Mammary epithelial cell (primary cell): ENCODE data around the gene PCDHGC4.

Source experiments
- EZH2 ChIP-seq: IDR thresholded peaks from 2 replicates; pipeline ENCODE4 v1.6.1; 2012; ENCODE audit warnings: low read length, inconsistent platforms, borderline replicate concordance
- TF ChIP-seq, protein P1 (sequence below), 2 donors: IDR thresholded peaks in 1 of 2; conservative IDR thresholded peaks in 1 of 2; 2 replicates each; pipeline ENCODE4 v1.5.1; 2011 to 2012; ENCODE audit warnings: inconsistent platforms in 2 of 2, low read length in 2 of 2, mild to moderate bottlenecking in 2 of 2, control low read depth in 1 of 2, low read depth in 1 of 2; ENCODE audit not compliant: insufficient read depth in 1 of 2; ENCODE audit errors: extremely low read depth in 1 of 2

DNA sequence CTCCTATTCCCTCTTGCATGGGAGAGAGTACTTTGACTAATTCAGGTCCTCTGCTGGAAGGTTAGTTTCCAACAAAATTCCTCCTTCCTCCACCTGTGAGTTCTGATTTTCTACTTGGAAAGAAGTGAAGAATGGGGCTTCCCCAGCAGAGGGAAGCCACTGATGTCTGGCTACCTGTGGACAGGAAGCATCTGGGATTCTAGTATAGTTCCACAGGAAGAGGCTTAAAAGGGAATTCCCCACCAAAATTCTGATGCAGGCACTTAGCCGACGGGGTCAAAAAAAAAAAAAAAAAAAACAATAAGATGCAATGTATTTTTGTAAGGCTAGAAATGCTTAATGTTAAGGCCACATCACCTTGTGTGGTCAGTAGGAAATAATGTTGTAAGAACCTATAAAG is 37.5 kb downstream of the PCDHGC4 start:
- TF ChIP-seq, protein P1, sequence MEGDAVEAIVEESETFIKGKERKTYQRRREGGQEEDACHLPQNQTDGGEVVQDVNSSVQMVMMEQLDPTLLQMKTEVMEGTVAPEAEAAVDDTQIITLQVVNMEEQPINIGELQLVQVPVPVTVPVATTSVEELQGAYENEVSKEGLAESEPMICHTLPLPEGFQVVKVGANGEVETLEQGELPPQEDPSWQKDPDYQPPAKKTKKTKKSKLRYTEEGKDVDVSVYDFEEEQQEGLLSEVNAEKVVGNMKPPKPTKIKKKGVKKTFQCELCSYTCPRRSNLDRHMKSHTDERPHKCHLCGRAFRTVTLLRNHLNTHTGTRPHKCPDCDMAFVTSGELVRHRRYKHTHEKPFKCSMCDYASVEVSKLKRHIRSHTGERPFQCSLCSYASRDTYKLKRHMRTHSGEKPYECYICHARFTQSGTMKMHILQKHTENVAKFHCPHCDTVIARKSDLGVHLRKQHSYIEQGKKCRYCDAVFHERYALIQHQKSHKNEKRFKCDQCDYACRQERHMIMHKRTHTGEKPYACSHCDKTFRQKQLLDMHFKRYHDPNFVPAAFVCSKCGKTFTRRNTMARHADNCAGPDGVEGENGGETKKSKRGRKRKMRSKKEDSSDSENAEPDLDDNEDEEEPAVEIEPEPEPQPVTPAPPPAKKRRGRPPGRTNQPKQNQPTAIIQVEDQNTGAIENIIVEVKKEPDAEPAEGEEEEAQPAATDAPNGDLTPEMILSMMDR (conservative IDR thresholded peaks at IDR 0.05 in 1 of 2, IDR thresholded peaks at IDR 0.05 in 1 of 2; ENCODE audit: extremely low read depth in 1 of 2, insufficient read depth in 1 of 2, low read depth in 1 of 2, low read length in 2 of 2) = no peak
- TF ChIP-seq EZH2 = no peak
